Naive thymus-derived CD4-positive, alpha-beta T cell (primary cell): ENCODE data around the gene KIAA0232. TPM values are rescaled to one million over a fixed set of nuclear protein-coding genes. Genes with fewer than 3 reads are reported as not detected.
A peak's percentile ranks its signal among the peaks of the same experiment; 100 is the strongest.

Source experiments
- ATAC-seq: fragments of 150-1000 bp; cut with Tn5 transposase; 2 replicates; pipeline ENCODE4 v1.10.0; 2021; ENCODE audit warnings: mild to moderate bottlenecking, moderate library complexity
- CTCF ChIA-PET: fragments of 350-600 bp; sonication (Branson Sonifier 250); formaldehyde crosslinking; loops from one replicate; lab custom pipeline; 2021; ENCODE audit warnings: antibody characterized with exemption; lab: Charles Lee
- POLR2A ChIA-PET: fragments of 350-600 bp; sonication (Branson Sonifier 250); formaldehyde crosslinking; loops from one replicate; lab custom pipeline; 2021; ENCODE audit warnings: antibody characterized with exemption, inconsistent platforms; lab: Charles Lee
- DNase-seq, 9 donors: peaks; one replicate each; pipeline versions ENCODE4 v3.0.0 to v3.0.0-alpha.2; 2020 to 2022; ENCODE audit warnings: mixed read lengths in 1 of 9
- H3K27ac ChIP-seq: one replicate; pipeline ENCODE4 v1.7.0; 2013; ENCODE audit warnings: mild to moderate bottlenecking, low read depth, low read length, moderate library complexity
- H3K27me3 ChIP-seq, 2 donors: one replicate each; pipeline ENCODE4 v1.7.0; 2013; ENCODE audit warnings: low read length in 2 of 2, mild to moderate bottlenecking in 2 of 2, moderate library complexity in 2 of 2; ENCODE audit not compliant: control insufficient read depth in 2 of 2, insufficient read depth in 2 of 2
- H3K36me3 ChIP-seq, 3 experiments: 1 replicate in 2 of 3; 2 replicates in 1 of 3; pipeline ENCODE4 v1.7.0; 2013; ENCODE audit warnings: low read length in 3 of 3, mild to moderate bottlenecking in 3 of 3, moderate library complexity in 1 of 3; ENCODE audit not compliant: insufficient read depth in 3 of 3, control insufficient read depth in 2 of 3
- H3K4me1 ChIP-seq, 2 donors: one replicate each; pipeline ENCODE4 v1.7.0; 2013; ENCODE audit warnings: low read length in 2 of 2, mild to moderate bottlenecking in 2 of 2, moderate library complexity in 1 of 2; ENCODE audit not compliant: control insufficient read depth in 2 of 2, insufficient read depth in 2 of 2
- H3K4me3 ChIP-seq: 2 replicates; pipeline ENCODE4 v1.7.0; 2013; ENCODE audit warnings: mild to moderate bottlenecking, low read length
- H3K9me3 ChIP-seq, 3 experiments: 1 replicate in 2 of 3; 2 replicates in 1 of 3; pipeline ENCODE4 v1.7.0; 2013; ENCODE audit warnings: low read length in 3 of 3; ENCODE audit not compliant: control insufficient read depth in 2 of 3
- H3K27ac Mint-ChIP-seq, 9 donors: one replicate each; pipeline ENCODE4 v1.8.0; 2020 to 2022; ENCODE audit warnings: mixed read lengths in 9 of 9, mild to moderate bottlenecking in 8 of 9, moderate library complexity in 5 of 9, inconsistent platforms in 2 of 9
- H3K27me3 Mint-ChIP-seq, 5 donors: one replicate each; pipeline ENCODE4 v1.8.0; 2021 to 2022; ENCODE audit warnings: mixed read lengths in 5 of 5, mild to moderate bottlenecking in 1 of 5
- H3K36me3 Mint-ChIP-seq, 5 donors: one replicate each; pipeline ENCODE4 v1.8.0; 2020 to 2022; ENCODE audit warnings: mixed read lengths in 5 of 5, mild to moderate bottlenecking in 3 of 5, inconsistent platforms in 1 of 5
- H3K4me1 Mint-ChIP-seq, 7 donors: one replicate each; pipeline ENCODE4 v1.8.0; 2020 to 2022; ENCODE audit warnings: mixed read lengths in 7 of 7, mild to moderate bottlenecking in 3 of 7, inconsistent platforms in 1 of 7
- H3K4me3 Mint-ChIP-seq, 10 donors: one replicate each; pipeline ENCODE4 v1.8.0; 2020 to 2022; ENCODE audit warnings: mild to moderate bottlenecking in 10 of 10, mixed read lengths in 10 of 10, moderate library complexity in 6 of 10, inconsistent platforms in 2 of 10
- H3K9me3 Mint-ChIP-seq, 11 donors: one replicate each; pipeline ENCODE4 v1.8.0; 2020 to 2022; ENCODE audit warnings: mixed read lengths in 11 of 11, mild to moderate bottlenecking in 4 of 11, inconsistent platforms in 1 of 11, moderate library complexity in 1 of 11
- intact Hi-C, 2 donors: fragments of 100-400 bp; cut with micrococcal nuclease; formaldehyde crosslinking; loops; one replicate each; pipeline ENCODE4 v1.15.1; 2023
- polyA plus RNA-seq, 2 donors: library from polyadenylated mRNA; unstranded; fragments of 300-500 nt; fragmentation: Illumina TruSeq; gene quantifications; one replicate each; pipeline ENCODE4 v1.2.3, GENCODE V29; 2021
- total RNA-seq, 6 experiments: library from RNA in 5 of 6; stranded (reverse) in 5 of 6; gene quantifications; 1 replicate in 5 of 6; 2 replicates in 1 of 6; pipeline ENCODE4 v1.2.3 and lab custom pipeline; 2021 to 2026

The KIAA0232 gene
- total and polyA plus RNA-seq, 7 experiments from 2014 or later, result 12.0 to 24.2 (median 17.2) TPM

- Histone ChIP-seq H3K27me3 (no peaks in the 10 kb centered on the region), H3K4me1 (peaks cover 0 to 3% of the 10 kb centered on the region in 2 donors), H3K9me3 (no peaks in the 10 kb centered on the region), H3K36me3 (no peaks in the 10 kb centered on the region), H3K27ac (no peak overlapping the region), H3K4me3 (no peak overlapping the region)
- H3K9me3 Mint-ChIP-seq, result no peaks in the 10 kb centered on the region
- no peaks in the 10 kb centered on the region for H3K27me3 Mint-ChIP-seq
- ATAC-seq (no peak), DNase-seq (no peak)
- peak overlapping the region in 2 of 9 donors; percentile 30 to 48 for H3K27ac Mint-ChIP-seq
- ChIA-PET POLR2A (interaction anchor here (1.2 to 1.5 kb wide), 2 partner anchors 11 to 19 kb away, joined by 4 to 6 read pairs; no protein-coding TSS in a partner anchor), CTCF (interaction anchor here (1.4 kb wide), 1 partner anchor 123 kb away, joined by 3 read pairs; no protein-coding TSS in a partner anchor)
- peaks cover 0 to 12% (median 9%) of the 10 kb centered on the region in 7 donors for H3K4me1 Mint-ChIP-seq
- H3K36me3 Mint-ChIP-seq, result no peaks in the 10 kb centered on the region
- intact Hi-C loops, result loop anchor here in 1 of 2 donors (1.0 kb wide), 1 partner anchor 32 kb away; the partner anchor contains the start of gene KIAA0232
- H3K4me3 Mint-ChIP-seq, result peak overlapping the region in 3 of 10 donors; percentile 17 to 80 (median 78)
These were observed 32.0 kb upstream of the KIAA0232 start for GRCh38 chr4:6750286-6751221.

GRCh38 chr4:6751611-6752485 lies 30.7 kb upstream of the KIAA0232 start:
- ATAC-seq (no peak), DNase-seq (no peak)
- Histone ChIP-seq H3K36me3 (no peaks in the 10 kb centered on the region), H3K27me3 (no peaks in the 10 kb centered on the region), H3K4me1 (peaks cover 0 to 3% of the 10 kb centered on the region in 2 donors), H3K27ac (no peak overlapping the region), H3K4me3 (peak overlapping the region; percentile 38), H3K9me3 (no peaks in the 10 kb centered on the region)
- no peaks in the 10 kb centered on the region for H3K9me3 Mint-ChIP-seq
- no peaks in the 10 kb centered on the region for H3K36me3 Mint-ChIP-seq
- CTCF ChIA-PET, result no interaction called here
- peak overlapping the region in 7 of 9 donors; percentile 4 to 87 (median 61) for H3K27ac Mint-ChIP-seq
- H3K4me1 Mint-ChIP-seq, result peaks cover 0 to 12% (median 9%) of the 10 kb centered on the region in 7 donors
- intact Hi-C loops, result loop anchor here in 1 of 2 donors (1.0 kb wide), 1 partner anchor 30 kb away; the partner anchor contains the start of gene KIAA0232
- peak overlapping the region in 9 of 10 donors; percentile 27 to 80 (median 60) for H3K4me3 Mint-ChIP-seq
- no peaks in the 10 kb centered on the region for H3K27me3 Mint-ChIP-seq
- POLR2A ChIA-PET, result interaction anchor here (1.2 to 1.5 kb wide), 2 partner anchors 10 to 17 kb away, joined by 4 to 6 read pairs; no protein-coding TSS in a partner anchor

DNA sequence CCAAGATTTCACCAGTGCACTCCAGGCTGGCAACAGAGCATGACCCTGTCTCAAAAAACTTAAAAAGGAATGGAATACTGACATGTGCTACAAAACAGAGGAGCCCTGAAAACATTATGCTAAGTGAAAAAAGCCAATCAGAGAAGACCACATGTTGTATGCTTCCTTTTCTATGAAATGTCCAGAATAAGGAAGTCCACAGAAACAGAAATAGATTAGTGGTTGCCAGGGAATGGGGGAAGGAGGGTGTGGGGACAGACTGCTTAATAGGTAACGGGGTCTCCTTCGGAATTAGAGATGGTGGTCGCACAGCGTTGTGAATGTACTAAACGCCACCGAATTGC lies 30.1 kb upstream of the KIAA0232 start:
- no peak for DNase-seq
- Mint-ChIP-seq H3K36me3 (no peaks in the 10 kb centered on the region), H3K4me3 (peak overlapping the region in 1 of 10 donors; percentile 80), H3K27me3 (no peaks in the 10 kb centered on the region), H3K27ac (no peak overlapping the region), H3K4me1 (peaks cover 0 to 12% (median 9%) of the 10 kb centered on the region in 7 donors), H3K9me3 (no peaks in the 10 kb centered on the region)
- intact Hi-C loops, result no loop called here
- no peak overlapping the region for H3K27ac ChIP-seq
- no peaks in the 10 kb centered on the region for H3K9me3 ChIP-seq
- H3K4me1 ChIP-seq, result peaks cover 0 to 3% of the 10 kb centered on the region in 2 donors
- no peak for ATAC-seq
- no peaks in the 10 kb centered on the region for H3K36me3 ChIP-seq
- no peak overlapping the region for H3K4me3 ChIP-seq
- H3K27me3 ChIP-seq, result no peaks in the 10 kb centered on the region
- ChIA-PET POLR2A (no interaction called here), CTCF (no interaction called here)

DNA sequence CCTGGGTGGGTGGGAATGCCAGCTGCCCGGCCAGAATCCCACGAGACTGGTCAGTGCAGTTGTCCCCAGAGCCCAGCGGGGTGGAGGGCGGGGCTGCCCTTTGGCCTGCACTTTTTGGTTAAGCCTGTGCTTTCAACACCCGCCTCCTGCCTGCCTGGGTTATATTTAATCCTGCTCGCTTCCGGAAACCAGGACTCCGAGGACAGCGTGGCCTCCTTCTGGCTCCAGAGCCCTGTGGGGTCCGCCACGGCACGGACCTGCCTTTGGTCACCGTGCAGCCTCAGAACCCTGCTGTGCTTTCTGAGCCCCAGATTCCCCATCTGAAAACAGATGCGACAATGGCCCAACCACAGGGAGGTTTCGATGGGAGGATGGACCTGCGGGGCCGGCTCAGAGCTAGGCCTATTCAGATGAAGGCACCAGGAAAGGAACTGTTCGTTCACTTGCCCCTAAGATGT lies 29.4 kb upstream of the KIAA0232 start:
- no peak for ATAC-seq
- Histone ChIP-seq H3K36me3 (no peaks in the 10 kb centered on the region), H3K27me3 (no peaks in the 10 kb centered on the region), H3K9me3 (no peaks in the 10 kb centered on the region), H3K27ac (no peak overlapping the region), H3K4me3 (no peak overlapping the region), H3K4me1 (peaks cover 0 to 3% of the 10 kb centered on the region in 2 donors)
- peaks cover 0 to 2% (median 0%) of the 10 kb centered on the region in 5 donors for H3K27me3 Mint-ChIP-seq
- CTCF ChIA-PET, result no interaction called here
- H3K4me3 Mint-ChIP-seq, result no peak overlapping the region
- no peak for DNase-seq
- H3K4me1 Mint-ChIP-seq, result peaks cover 0 to 12% (median 9%) of the 10 kb centered on the region in 7 donors
- H3K27ac Mint-ChIP-seq, result no peak overlapping the region
- POLR2A ChIA-PET, result no interaction called here
- no peaks in the 10 kb centered on the region for H3K9me3 Mint-ChIP-seq
- no peaks in the 10 kb centered on the region for H3K36me3 Mint-ChIP-seq
- intact Hi-C loops, result no loop called here

DNA sequence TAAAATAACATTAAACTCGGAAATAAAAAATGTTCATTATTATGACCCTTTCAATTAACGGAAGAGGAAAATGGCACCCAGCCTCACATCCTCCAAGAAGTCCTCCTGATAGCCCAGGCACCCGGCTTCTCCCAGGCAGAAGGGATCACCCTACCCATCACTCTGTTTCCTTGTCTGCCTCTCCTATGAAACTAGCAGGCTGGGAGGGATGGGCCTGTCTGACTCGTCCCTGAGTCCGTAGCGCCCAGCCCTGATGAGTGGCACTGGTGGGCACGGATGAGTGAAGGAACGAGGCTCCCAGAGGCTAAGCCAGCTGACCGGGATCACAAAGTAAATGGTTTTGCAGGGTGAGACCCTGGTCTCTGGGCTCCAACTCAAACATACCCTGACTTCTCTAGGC lies 28.6 kb upstream of the KIAA0232 start:
- ChIA-PET CTCF (no interaction called here), POLR2A (no interaction called here)
- no peak for ATAC-seq
- H3K9me3 Mint-ChIP-seq, result no peaks in the 10 kb centered on the region
- peaks cover 0 to 12% (median 9%) of the 10 kb centered on the region in 7 donors for H3K4me1 Mint-ChIP-seq
- no peak overlapping the region for H3K4me3 ChIP-seq
- no peak overlapping the region for H3K4me3 Mint-ChIP-seq
- DNase-seq, result no peak
- H3K4me1 ChIP-seq, result peaks cover 0 to 3% of the 10 kb centered on the region in 2 donors
- no peak overlapping the region for H3K27ac Mint-ChIP-seq
- no peaks in the 10 kb centered on the region for H3K36me3 ChIP-seq
- H3K27me3 ChIP-seq, result no peaks in the 10 kb centered on the region
- H3K27me3 Mint-ChIP-seq, result peaks cover 0 to 9% (median 0%) of the 10 kb centered on the region in 5 donors
- no peak overlapping the region for H3K27ac ChIP-seq
- intact Hi-C loops, result no loop called here
- H3K9me3 ChIP-seq, result no peaks in the 10 kb centered on the region
- H3K36me3 Mint-ChIP-seq, result no peaks in the 10 kb centered on the region

DNA sequence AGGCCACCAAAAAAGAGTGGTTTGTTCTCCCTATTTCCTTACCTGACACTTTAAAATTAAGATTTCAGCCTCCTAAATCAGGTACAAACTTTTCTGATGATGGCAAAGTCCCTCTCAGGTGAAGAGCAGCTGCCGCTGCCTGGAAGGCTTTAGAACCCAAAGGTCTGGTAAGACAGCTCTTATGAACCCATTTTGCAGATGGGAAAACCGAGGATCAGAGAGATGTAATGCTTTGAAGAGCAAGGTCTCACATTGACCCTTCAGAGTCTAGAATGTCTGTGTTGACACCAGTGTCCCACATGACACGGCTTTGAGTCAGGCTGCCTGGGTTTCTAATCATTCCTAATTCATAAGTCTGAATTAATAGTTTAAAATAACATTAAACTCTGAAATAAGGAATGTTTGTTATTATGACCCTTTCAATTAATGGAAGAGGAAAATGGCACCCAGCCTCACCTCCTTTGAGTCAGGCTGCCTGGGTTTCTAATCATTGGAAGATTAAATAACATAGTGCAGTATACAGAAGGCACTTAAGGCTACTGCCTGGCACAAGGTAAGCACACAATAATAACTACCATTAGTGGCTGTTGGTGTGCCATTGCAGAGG lies 27.9 kb upstream of the KIAA0232 start:
- Mint-ChIP-seq H3K4me1 (peaks cover 0 to 12% (median 9%) of the 10 kb centered on the region in 7 donors), H3K4me3 (no peak overlapping the region), H3K27me3 (peaks cover 0 to 9% (median 0%) of the 10 kb centered on the region in 5 donors), H3K9me3 (no peaks in the 10 kb centered on the region), H3K27ac (no peak overlapping the region), H3K36me3 (no peaks in the 10 kb centered on the region)
- no peak overlapping the region for H3K4me3 ChIP-seq
- peaks cover 0 to 3% of the 10 kb centered on the region in 2 donors for H3K4me1 ChIP-seq
- H3K27ac ChIP-seq, result no peak overlapping the region
- no peaks in the 10 kb centered on the region for H3K9me3 ChIP-seq
- intact Hi-C loops, result no loop called here
- no peak for ATAC-seq
- CTCF ChIA-PET, result no interaction called here
- POLR2A ChIA-PET, result no interaction called here
- no peaks in the 10 kb centered on the region for H3K36me3 ChIP-seq
- no peaks in the 10 kb centered on the region for H3K27me3 ChIP-seq
- no peak for DNase-seq
